ENCODE measurements around the gene LYPD6.
"Not testable (repeated sequence)": the region's sequence is repeated elsewhere in the genome, so short reads cannot be mapped to it uniquely, and the experiment has no call there.

Gene LYPD6

GRCh38 chr2:149330127-149331022 is at the start of gene LYPD6:
TSS of gene LYPD6 (plus strand) at chr2:149330587. CDS start at chr2:149437709, 107,122 bp downstream.
- no peak for DNase-seq (ENCODE audit: low read depth)

GRCh38 chr2:149281441-149281840 is 48.9 kb upstream of the LYPD6 start:
- DNase-seq (ENCODE audit: low read depth): no peak

GRCh38 chr2:149290662-149291061 is 39.7 kb upstream of the LYPD6 start:
- no peak for DNase-seq (ENCODE audit: low read depth)

DNA sequence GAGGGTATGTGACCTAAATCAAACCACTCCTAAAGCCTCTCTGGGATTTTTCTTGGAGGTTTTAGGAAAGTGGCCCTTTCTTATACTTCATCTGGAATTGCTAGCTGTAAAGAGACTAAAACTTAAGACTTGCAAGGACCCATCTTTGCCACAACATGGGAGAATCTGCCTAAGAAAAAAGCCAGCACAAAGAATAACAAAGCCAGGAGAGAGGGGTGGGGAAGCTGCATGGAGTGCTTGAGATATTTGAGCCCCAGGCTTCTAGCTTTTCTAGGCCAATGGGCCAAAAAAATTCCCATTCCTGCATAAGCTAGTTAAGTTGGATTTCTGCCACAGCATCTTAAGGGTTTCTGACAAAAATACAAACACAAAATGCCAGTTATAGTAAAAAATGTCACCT is 38.5 kb upstream of the LYPD6 start:
- DNase-seq (ENCODE audit: low read depth): no peak

- DNase-seq (ENCODE audit: low read depth): no peak
Measured at GRCh38 chr2:149296031-149296430, 34.4 kb upstream of the LYPD6 start.

DNA sequence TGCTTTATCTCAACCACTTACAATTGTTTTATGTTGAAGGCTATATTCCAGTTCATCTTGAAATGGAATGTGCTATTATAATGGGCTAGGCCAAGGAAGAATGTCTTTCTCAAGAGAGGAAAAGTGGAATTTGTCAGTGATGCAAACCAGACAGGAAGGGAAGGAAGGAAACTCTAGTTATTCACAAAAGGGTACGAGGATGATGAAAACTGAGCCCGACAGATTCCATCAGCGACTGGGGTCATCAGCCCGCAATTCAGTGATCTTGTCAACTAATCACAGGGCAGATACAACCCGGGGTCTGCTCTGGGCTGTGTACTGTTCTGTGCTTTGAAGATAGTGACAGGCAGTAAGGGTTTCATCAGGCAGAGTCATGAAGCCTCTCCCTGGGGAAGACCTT is 23.4 kb upstream of the LYPD6 start:
- DNase-seq (ENCODE audit: low read depth): no peak

DNA sequence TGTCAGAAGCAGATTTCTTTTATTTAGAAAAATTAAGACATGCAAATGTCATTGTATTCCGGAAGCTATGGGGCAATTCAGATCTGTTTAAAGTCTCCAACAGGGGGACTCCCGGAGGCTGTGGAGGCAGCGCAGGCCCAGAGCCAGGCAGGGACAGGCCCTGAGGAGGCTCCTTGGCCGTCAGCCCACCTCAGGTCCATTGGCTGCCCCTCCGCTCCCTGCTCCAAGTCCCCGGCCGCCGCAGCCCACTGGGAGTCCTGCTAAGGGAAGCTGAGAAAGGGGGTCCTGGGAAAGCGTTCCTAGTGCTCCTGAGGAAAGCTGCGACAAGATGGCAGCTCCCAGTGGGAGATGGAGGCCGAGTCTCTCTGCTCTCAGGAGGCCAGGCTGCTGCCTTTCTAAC is 20.0 kb upstream of the LYPD6 start:
- no peak for DNase-seq (ENCODE audit: low read depth)

DNA sequence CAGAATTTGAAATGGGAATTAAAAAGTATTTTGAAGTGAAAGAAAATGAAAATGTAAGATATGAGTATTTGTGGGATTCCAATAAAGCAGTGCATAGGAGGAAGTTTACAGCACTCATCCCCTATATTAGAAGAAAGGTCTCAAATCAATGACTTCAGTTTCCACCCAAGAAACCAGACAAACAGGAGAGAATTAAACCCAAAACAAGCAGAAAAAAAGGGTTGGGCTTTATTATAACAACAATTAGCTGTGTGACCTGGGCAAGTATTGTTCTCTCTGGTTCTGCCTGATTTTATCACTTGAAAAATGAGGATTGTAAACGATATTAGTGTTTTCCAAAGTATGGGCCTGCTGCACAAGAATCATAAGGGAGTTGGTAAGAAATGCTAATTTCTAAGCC is 18.3 kb upstream of the LYPD6 start:
- DNase-seq (ENCODE audit: low read depth): no peak

GRCh38 chr2:149313512-149313972 is 16.8 kb upstream of the LYPD6 start:
- no peak for DNase-seq (ENCODE audit: low read depth)

DNA sequence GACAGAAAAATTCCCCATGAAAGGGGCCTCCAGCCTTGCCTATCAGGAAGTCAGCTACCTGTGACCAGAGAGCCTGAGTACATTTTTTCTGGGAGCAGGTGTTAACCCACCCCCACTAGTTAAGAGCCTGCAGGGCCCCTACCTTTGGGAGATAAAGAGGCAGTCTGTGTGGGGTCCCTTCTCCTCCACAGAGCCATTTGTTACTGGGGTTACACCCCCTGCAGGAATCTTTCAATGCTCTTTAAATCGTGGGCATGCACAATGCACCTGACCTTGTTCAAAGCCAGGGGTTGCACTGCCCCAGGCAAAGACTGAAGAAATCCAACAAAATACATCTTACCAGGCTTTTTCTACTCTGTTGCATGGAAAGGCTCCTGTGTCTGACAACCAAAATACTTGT is 15.7 kb upstream of the LYPD6 start:
- no peak for DNase-seq (ENCODE audit: low read depth)

DNA sequence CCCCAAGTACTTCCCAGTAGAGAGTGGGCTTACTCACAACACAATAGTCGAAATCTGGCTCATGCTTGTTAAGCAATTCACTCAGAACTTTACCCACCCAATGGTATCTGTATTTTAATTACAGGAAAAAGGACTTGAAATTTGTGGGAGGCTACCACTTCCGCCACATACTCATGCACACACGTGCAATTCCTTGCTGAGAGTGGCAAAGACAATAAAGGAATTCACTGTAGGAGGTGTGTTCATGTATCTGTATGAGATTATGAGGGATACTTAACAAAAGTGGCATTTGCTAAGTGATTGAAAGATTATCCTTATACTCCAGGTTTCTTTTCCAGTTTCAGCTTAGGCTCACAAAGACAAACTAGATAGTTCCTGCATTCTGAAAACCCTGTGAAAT is 14.9 kb upstream of the LYPD6 start:
- no peak for DNase-seq (ENCODE audit: low read depth)

- DNase-seq (ENCODE audit: low read depth): not testable (repeated sequence)
Measured at GRCh38 chr2:149318566-149318965, 11.8 kb upstream of the LYPD6 start.

DNA sequence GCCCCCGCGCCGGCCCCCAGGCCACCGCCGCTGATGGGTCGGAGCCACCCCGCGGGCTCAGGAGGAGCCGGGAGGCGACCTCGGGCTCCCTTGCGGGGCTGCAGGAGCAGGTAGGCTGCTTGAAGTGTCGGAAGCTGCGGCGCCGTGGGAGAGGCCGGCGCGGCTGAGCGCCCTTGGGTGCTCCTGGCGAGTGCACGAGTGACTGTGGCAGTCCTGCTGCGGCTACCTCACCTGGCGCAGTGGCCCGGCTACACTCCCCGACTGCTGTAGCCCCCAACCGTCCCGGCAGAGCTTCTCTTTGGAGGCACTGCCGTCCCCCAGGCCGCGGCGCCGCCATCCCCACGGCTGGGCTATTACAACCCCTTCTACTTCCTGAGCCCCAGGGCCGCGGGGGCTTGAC is 10.0 kb upstream of the LYPD6 start:
- no peak for DNase-seq (ENCODE audit: low read depth)

DNA sequence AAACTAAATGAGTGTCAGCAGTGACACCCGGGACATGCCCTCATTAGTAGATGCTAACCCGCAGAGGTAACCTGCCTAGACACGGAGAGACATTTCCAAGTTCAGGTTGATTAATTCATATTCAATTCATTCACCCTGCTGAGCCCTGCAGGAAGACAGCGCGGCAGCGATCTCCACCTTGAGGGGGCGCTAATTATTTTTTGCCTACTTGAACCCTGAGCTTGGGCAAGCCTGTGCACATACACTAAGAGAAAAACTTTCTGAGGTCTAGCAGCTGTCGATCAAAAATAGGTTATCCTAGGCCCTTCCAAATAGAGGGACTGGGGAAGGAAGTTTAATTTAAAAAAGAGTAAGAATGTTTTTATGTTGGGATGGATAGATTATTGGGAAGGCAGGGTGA is 1.3 kb upstream of the LYPD6 start:
- no peak for DNase-seq (ENCODE audit: low read depth)

DNA sequence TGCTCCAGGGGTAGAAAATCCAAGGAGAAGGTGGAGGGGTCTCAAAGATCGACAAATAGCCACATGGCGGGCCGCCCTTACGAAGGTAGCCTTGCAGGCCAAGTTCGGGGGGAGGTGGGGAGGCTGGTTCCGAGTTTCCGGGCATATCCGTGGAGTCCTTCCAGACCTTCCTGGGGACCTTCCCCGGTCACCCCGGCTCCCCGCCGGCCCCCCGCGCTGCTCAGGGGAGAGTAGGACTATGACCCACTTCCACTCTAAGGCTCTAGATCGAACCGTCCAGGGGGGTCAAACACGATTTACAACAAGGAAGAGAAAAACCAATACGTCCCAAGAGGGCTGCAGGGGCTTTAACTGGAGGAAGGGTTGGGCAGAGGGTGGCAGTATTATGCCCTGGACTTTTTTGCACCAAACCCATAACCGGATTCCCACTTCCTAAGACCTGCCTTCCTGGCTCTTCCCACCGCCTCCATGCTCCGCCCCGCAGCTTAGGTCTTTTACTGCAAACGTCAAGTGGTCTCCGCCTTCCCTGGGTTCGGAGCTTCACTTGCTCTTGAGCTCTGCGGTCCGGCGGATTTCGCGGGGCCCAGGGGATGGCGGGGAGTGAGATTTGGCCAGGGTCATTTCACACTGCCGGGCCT is 779 bp upstream of the LYPD6 start:
- DNase-seq (ENCODE audit: low read depth): no peak

DNA sequence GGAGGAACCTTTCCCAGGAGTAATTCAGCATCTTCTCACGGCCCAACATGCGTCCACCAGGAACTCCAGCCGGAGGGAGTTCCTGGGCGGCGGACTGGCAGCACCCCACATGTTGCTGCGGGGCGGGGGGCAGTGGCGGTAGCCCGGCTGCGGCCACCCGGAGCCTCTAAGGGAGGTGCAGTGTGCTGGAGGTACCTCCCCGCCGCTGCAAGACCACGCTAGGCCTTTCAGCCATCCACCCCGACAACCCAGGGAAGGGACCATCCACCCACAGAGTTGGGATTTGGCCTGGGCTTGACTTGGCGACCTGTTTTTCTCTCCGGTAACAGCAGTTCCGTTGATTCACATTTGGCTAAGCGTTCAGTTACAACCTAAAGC is 625 bp downstream of the LYPD6 start:
- DNase-seq (ENCODE audit: low read depth): no peak

GRCh38 chr2:149332364-149332763 is 2.0 kb downstream of the LYPD6 start:
- DNase-seq (ENCODE audit: low read depth): no peak

DNA sequence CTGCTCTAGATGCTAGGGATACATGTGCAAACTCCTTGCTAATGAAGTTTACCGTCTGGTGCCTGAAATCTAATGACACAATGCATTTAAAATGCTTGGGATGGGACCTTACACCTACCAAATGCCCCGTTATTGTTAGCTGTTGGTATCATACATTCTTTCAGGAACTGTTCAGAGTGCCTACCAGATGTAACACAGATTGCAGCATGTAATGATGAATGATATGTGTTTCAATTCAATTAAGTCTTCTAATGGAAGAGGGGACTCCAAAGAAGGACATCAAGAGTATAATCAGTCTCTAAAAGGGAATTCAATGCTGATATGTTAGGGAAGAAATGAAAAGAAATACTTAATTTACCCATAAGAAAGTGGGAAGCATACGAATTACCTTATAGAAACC is 3.2 kb downstream of the LYPD6 start:
- DNase-seq (ENCODE audit: low read depth): no peak

DNA sequence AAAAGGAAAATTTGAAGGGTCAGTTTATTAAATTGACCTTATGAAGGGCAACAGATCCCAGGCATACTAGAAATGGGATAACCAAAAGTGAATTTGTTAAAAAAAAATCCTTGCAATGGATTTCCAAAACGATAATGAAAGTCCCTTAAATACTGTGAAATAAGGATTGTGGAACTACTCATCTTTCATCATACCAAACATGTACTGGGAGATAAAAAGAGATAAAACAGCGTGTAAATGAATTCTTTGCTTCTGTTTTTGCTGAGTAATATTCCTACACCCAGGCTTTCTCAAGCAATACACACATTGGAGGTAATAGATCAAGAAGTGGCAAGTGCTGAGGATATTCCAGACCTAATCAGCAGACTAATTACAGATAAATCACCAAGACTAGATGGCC is 3.8 kb downstream of the LYPD6 start:
- DNase-seq (ENCODE audit: low read depth): no peak

- no peak for DNase-seq (ENCODE audit: low read depth)
Measured at GRCh38 chr2:149339324-149339723, 8.9 kb downstream of the LYPD6 start.

- DNase-seq (ENCODE audit: low read depth): no peak
Measured at GRCh38 chr2:149342509-149342908, 12.1 kb downstream of the LYPD6 start.

DNA sequence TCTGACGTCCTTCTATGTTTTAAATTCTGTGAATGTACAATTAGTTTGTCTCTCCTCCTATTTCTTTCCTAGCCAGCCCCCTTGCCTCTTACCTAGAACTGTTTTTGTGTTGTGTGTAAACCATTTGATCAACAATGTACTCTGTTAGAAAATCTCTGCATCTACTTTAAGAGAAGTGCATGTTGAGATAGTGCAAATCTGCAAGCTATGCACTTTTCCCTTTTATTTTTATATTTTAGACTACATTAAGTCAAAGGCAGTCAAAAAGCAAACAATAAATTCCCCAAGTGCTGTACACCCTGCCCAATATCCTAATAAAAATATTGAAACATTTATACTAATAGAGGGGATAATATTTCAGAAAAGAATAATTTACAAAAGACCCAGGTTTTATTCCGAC is 13.7 kb downstream of the LYPD6 start:
- DNase-seq (ENCODE audit: low read depth): no peak

GRCh38 chr2:149346272-149346671 is 15.9 kb downstream of the LYPD6 start:
- DNase-seq (ENCODE audit: low read depth): no peak

GRCh38 chr2:149348291-149348690 is 17.9 kb downstream of the LYPD6 start:
- no peak for DNase-seq (ENCODE audit: low read depth)
